ENCODE measurements around the gene WNT9A.

WNT9A gene

DNA sequence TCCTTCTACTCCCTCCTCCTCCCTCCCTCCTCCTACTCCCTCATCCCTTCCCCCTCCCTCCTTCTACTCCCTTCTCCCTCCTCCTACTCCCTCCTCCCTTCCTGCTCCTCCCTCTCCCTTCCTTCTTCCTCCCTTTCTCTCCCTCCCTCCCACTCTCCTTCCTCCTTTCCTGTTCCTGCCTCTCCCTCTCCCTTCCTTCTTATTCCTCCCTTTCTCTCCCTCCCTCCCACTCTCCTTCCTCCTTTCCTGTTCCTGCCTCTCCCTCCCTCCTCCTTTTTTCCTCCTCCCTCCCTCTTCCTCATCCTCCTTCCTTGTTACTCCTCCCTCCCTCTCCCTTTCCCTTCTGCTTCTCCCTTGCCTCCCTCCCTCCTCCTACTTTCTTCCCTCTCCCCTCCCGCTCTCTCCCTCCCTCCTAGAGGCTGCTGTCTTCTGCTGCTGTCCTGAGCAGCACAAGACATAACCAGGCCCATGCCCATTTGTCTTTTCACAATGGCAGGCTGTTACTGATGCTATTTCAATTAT lies 41.1 kb downstream of the WNT9A start:
- DNase-seq, result no peak
- Mint-ChIP-seq H3K36me3 (ENCODE audit: low read depth) (no peaks in the 10 kb centered on the region), H3K4me3 (no peak overlapping the region), H3K27ac (no peak overlapping the region), H3K4me1 (peaks cover 46% of the 10 kb centered on the region), H3K9me3 (no peaks in the 10 kb centered on the region), H3K27me3 (ENCODE audit: low read depth, poor library complexity) (peaks cover 14% of the 10 kb centered on the region)
- no peak for TF ChIP-seq CTCF (IDR thresholded peaks at IDR 0.05)

DNA sequence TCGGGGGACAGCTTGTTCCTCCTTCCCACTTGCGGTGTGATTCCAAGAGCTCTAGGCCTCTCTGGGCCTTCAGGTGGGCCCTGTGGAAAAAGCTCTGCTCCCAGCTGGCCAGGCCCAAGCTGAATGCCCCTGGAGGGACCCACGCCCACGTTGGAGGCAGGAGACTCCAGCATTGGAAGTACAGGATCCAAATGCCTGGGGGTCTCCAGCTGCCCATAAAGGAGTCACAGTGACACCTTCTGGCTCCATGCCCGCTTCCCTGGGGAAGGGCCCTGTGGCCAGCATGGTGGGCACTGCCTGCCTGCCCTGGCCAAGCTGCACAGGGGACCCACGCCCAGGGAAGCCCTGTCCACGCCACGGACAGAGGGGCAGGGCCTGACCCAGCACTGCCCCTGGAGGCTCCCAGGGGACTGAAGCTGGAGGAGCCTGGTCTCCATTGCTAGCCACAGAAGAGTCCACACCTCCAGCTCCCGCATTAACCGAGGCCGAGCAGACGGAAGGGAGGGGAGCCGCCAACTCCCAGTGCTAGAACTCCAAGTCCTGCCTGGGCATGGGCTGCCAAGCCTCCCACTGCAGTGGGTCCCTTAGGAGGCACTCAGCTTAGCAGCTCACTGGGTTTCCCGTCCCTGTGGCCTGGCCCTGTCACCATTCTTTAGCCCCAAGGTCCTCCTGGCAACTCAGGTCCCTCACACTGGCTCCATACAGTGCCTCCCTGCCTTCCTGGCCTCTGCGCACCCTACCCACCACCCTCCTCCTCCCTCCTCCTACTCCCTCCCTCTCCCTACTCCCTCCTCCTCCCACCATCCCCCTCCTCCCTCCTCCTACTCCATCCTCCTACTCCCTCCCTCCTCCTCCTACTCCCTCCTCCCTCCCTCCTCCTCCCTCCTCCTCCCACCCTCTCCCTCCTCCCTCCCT lies 41.9 kb downstream of the WNT9A start:
- no peaks in the 10 kb centered on the region for H3K36me3 Mint-ChIP-seq (ENCODE audit: low read depth)
- peaks cover 14% of the 10 kb centered on the region for H3K27me3 Mint-ChIP-seq (ENCODE audit: low read depth, poor library complexity)
- peaks cover 40% of the 10 kb centered on the region for H3K4me1 Mint-ChIP-seq
- DNase-seq, result no peak
- H3K4me3 Mint-ChIP-seq, result no peak overlapping the region
- no peak overlapping the region for H3K27ac Mint-ChIP-seq
- no peak for TF ChIP-seq CTCF (IDR thresholded peaks at IDR 0.05)
- H3K9me3 Mint-ChIP-seq, result no peaks in the 10 kb centered on the region

GRCh38 chr1:227904541-227905335 lies 43.0 kb downstream of the WNT9A start:
- H3K36me3 Mint-ChIP-seq (ENCODE audit: low read depth), result no peaks in the 10 kb centered on the region
- peaks cover 8% of the 10 kb centered on the region for H3K27me3 Mint-ChIP-seq (ENCODE audit: low read depth, poor library complexity)
- DNase-seq, result no peak
- no peak overlapping the region for H3K27ac Mint-ChIP-seq
- H3K4me3 Mint-ChIP-seq, result no peak overlapping the region
- TF ChIP-seq CTCF (IDR thresholded peaks at IDR 0.05), result no peak
- H3K4me1 Mint-ChIP-seq, result peaks cover 34% of the 10 kb centered on the region
- no peaks in the 10 kb centered on the region for H3K9me3 Mint-ChIP-seq

- Mint-ChIP-seq H3K36me3 (ENCODE audit: low read depth) (no peaks in the 10 kb centered on the region), H3K27me3 (ENCODE audit: low read depth, poor library complexity) (peaks cover 3% of the 10 kb centered on the region), H3K9me3 (no peaks in the 10 kb centered on the region), H3K4me3 (no peak overlapping the region), H3K4me1 (peaks cover 35% of the 10 kb centered on the region), H3K27ac (no peak overlapping the region)
- TF ChIP-seq CTCF (IDR thresholded peaks at IDR 0.05), result no peak
- DNase-seq, result no peak
Measured at GRCh38 chr1:227903614-227904501, 43.9 kb downstream of the WNT9A start.

- Mint-ChIP-seq H3K27ac (no peak overlapping the region), H3K4me3 (no peak overlapping the region), H3K4me1 (peaks cover 27% of the 10 kb centered on the region), H3K36me3 (ENCODE audit: low read depth) (no peaks in the 10 kb centered on the region), H3K9me3 (no peaks in the 10 kb centered on the region), H3K27me3 (ENCODE audit: low read depth, poor library complexity) (peaks cover 3% of the 10 kb centered on the region)
- DNase-seq, result no peak
- no peak for TF ChIP-seq CTCF (IDR thresholded peaks at IDR 0.05)
Measured at GRCh38 chr1:227903061-227903521, 44.6 kb downstream of the WNT9A start.
